Smooth muscle cell (in vitro differentiated cells): ENCODE measurements around the gene SLC4A1. TPM values are rescaled to one million over a fixed set of nuclear protein-coding genes. Genes with fewer than 3 reads are reported as not detected.

Experiments
- DNase-seq: peaks from one replicate; lab custom pipeline; 2025; ENCODE audit not compliant: unreplicated experiment; lab: John Stamatoyannopoulos, UW
- H2AFZ ChIP-seq: fragments of 200-600 bp; sonication (generic); 2 replicates; pipeline ENCODE4 v1.6.0; 2016; ENCODE audit warnings: antibody characterized with exemption, low read depth, mild to moderate bottlenecking
- H3F3A ChIP-seq: fragments of 200-600 bp; sonication (generic); 2 replicates; pipeline ENCODE4 v1.6.0; 2017; ENCODE audit warnings: antibody characterized with exemption, low read depth
- H3K27ac ChIP-seq: fragments of 200-600 bp; sonication (generic); 2 replicates; pipeline ENCODE4 v1.5.1; 2016; ENCODE audit warnings: low read depth, mild to moderate bottlenecking
- H3K27me3 ChIP-seq: fragments of 200-600 bp; sonication (generic); 2 replicates; pipeline ENCODE4 v1.6.1; 2016; ENCODE audit warnings: low read depth, mild to moderate bottlenecking
- H3K36me3 ChIP-seq: fragments of 200-600 bp; sonication (generic); 2 replicates; pipeline ENCODE4 v1.5.1; 2016; ENCODE audit warnings: low read depth
- H3K4me1 ChIP-seq: fragments of 200-600 bp; sonication (generic); 2 replicates; pipeline ENCODE4 v1.5.1; 2016; ENCODE audit warnings: low read depth
- H3K4me2 ChIP-seq: fragments of 200-600 bp; sonication (generic); 2 replicates; pipeline ENCODE4 v1.6.0; 2016; ENCODE audit warnings: mild to moderate bottlenecking
- H3K4me3 ChIP-seq: fragments of 200-600 bp; sonication (generic); 2 replicates; pipeline ENCODE4 v1.5.1; 2016; ENCODE audit warnings: mild to moderate bottlenecking
- H3K79me2 ChIP-seq: fragments of 200-600 bp; sonication (generic); 2 replicates; pipeline ENCODE4 v1.6.0; 2016; ENCODE audit warnings: low read depth, mild to moderate bottlenecking
- H3K9ac ChIP-seq: fragments of 200-600 bp; sonication (generic); 2 replicates; pipeline ENCODE4 v1.6.0; 2016; ENCODE audit warnings: low read depth
- H3K9me3 ChIP-seq: fragments of 200-600 bp; sonication (generic); replicated peaks from 2 replicates; pipeline ENCODE4 v1.5.1; 2016; ENCODE audit warnings: low read depth
- H4K20me1 ChIP-seq: fragments of 200-600 bp; sonication (generic); 2 replicates; pipeline ENCODE4 v1.6.0; 2016; ENCODE audit warnings: low read depth
- WGBS: methylation state at CpG from one replicate; pipeline ENCODE4 v1.1.7; 2016; ENCODE audit warnings: low lambda C conversion rate; 5-methylcytosine and 5-hydroxymethylcytosine counted together
- polyA plus RNA-seq: library from polyadenylated mRNA; unstranded; fragments of >200 nt; fragmentation: Nextera tagmentation; extraction: Ambion mirVana; gene quantifications from 2 replicates; pipeline ENCODE4 v1.2.1, GENCODE V29; 2016
- total RNA-seq: library from RNA; depleted of rRNA; stranded (reverse); fragments of >200 nt; gene quantifications from 2 replicates; pipeline ENCODE4 v1.2.3, GENCODE V29; 2014
- TF ChIP-seq, protein P1 (sequence below): fragments of 200-600 bp; sonication (generic); IDR thresholded peaks from 2 replicates; pipeline ENCODE4 v1.5.1; 2017; ENCODE audit warnings: borderline replicate concordance, mild to moderate bottlenecking, antibody characterized with exemption; ENCODE audit not compliant: insufficient read depth, poor library complexity, severe bottlenecking

The SLC4A1 gene
- total and polyA plus RNA-seq, 2 experiments from 2014 or later, result not detected

DNA sequence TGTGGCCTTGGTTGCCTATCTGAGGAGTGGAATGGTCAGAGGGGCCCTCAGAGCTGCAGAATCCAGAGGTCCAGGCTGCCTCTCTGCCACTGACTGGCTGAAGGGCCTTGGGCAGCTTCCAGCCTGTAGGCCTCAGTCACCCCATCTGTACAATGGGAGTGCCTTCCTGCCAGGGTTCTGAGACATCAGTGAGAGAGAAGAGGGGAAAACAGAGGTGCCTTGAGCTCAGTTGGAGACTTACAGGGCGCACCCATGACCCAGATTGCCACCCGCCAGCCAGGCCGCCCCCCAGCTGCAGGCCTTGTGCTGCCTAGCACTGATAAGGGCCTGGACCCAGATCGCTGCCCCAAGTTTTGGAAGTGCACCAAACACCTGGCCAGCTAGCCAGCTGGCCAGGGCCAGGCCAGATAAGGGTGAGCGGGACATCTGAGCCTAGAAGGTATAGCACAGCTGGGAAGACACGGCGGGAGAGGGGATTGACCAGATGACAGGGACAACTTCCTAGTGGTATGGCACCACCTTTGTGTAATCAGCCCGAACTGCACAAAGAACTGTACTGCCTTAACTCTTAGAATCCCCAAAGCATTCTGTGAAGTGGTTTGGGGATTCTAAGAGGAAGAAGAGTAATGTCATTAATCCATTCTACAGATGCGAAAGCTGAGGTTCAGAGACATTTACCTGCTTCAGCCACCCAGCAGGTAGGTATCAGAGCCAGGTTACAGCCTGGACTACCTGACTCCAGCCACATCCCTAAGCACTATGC lies 1.4 kb downstream of the SLC4A1 start:
- Histone ChIP-seq H3K9me3 (no peaks in the 10 kb centered on the region), H3K4me3 (no peak overlapping the region), H3K4me2 (no peak overlapping the region), H3F3A (no peaks in the 10 kb centered on the region), H4K20me1 (no peaks in the 10 kb centered on the region), H2AFZ (no peak overlapping the region), H3K36me3 (no peaks in the 10 kb centered on the region), H3K27me3 (peaks cover 3% of the 10 kb centered on the region), H3K79me2 (no peaks in the 10 kb centered on the region), H3K4me1 (no peaks in the 10 kb centered on the region), H3K9ac (no peak overlapping the region), H3K27ac (no peak overlapping the region)
- TF ChIP-seq, protein P1, sequence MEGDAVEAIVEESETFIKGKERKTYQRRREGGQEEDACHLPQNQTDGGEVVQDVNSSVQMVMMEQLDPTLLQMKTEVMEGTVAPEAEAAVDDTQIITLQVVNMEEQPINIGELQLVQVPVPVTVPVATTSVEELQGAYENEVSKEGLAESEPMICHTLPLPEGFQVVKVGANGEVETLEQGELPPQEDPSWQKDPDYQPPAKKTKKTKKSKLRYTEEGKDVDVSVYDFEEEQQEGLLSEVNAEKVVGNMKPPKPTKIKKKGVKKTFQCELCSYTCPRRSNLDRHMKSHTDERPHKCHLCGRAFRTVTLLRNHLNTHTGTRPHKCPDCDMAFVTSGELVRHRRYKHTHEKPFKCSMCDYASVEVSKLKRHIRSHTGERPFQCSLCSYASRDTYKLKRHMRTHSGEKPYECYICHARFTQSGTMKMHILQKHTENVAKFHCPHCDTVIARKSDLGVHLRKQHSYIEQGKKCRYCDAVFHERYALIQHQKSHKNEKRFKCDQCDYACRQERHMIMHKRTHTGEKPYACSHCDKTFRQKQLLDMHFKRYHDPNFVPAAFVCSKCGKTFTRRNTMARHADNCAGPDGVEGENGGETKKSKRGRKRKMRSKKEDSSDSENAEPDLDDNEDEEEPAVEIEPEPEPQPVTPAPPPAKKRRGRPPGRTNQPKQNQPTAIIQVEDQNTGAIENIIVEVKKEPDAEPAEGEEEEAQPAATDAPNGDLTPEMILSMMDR, result no peak
- no peak for DNase-seq
- WGBS, result 92% methylated on average over 9 of the region's 9 CpGs

DNA sequence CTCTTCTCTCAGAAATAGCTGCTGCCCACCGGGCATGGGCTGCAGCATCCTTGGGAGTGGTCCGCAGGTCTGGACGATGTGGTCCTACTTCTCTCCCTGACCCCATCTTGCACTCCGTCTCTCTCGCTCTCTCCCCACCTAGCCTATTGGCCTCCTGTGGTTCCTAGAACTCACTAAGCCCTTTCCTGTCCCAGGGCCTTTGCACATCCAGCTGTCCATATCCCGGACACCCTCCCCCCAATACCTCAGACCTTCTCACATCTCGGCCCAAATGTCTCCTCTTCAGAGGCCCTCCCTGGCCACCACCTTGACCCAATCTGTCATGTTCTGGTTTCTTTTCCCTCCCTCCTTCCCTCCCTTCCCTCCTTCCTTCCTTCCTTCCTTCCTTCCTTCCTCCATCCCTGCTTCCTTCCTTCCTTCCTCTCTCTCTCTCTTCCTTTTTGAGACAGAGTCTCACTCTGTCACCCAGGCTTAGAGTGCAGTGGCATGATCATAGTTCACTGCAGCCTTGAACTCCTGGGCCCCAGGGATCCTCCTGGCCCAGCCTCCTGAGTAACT lies 4.5 kb downstream of the SLC4A1 start:
- no peaks in the 10 kb centered on the region for H3F3A ChIP-seq
- no peak overlapping the region for H3K9ac ChIP-seq
- H3K27me3 ChIP-seq, result peaks cover 3% of the 10 kb centered on the region
- DNase-seq, result no peak
- no peak overlapping the region for H2AFZ ChIP-seq
- no peaks in the 10 kb centered on the region for H4K20me1 ChIP-seq
- H3K27ac ChIP-seq, result no peak overlapping the region
- TF ChIP-seq, protein P1, result no peak
- H3K4me3 ChIP-seq, result no peak overlapping the region
- no peak overlapping the region for H3K4me2 ChIP-seq
- H3K36me3 ChIP-seq, result no peaks in the 10 kb centered on the region
- no peaks in the 10 kb centered on the region for H3K4me1 ChIP-seq
- WGBS, result 89% methylated on average over 7 of the region's 7 CpGs
- no peaks in the 10 kb centered on the region for H3K79me2 ChIP-seq
- no peaks in the 10 kb centered on the region for H3K9me3 ChIP-seq

GRCh38 chr17:44262654-44263225 lies 5.2 kb downstream of the SLC4A1 start:
- WGBS, result 84% methylated on average over 11 of the region's 11 CpGs
- Histone ChIP-seq H3K9ac (no peak overlapping the region), H3F3A (no peaks in the 10 kb centered on the region), H3K79me2 (no peaks in the 10 kb centered on the region), H3K9me3 (no peaks in the 10 kb centered on the region), H3K27ac (no peak overlapping the region), H3K36me3 (no peaks in the 10 kb centered on the region), H3K4me1 (no peaks in the 10 kb centered on the region), H4K20me1 (no peaks in the 10 kb centered on the region), H2AFZ (no peak overlapping the region), H3K4me3 (no peak overlapping the region), H3K4me2 (no peak overlapping the region), H3K27me3 (peaks cover 3% of the 10 kb centered on the region)
- no peak for DNase-seq
- TF ChIP-seq, protein P1, result no peak

DNA sequence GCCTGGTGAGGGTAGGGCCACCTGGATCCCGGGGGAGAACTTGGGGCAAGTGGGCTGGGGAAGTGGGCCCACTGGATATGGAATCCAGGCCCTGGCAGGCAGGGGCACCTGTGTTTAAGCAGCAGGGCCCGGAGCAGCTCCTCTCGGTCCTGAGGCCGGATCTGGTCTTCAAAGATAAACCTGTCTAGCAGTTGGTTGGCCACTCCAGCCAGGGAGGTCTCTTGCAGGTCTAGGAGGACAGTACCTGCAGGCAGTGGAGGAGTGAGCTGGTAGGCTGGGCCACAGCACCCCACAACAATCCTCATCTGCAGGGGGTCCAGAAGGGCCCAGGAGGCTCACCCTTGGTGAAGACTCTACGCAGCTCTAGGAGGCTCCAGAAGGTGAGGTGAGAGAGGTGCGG lies 7.6 kb downstream of the SLC4A1 start:
- Histone ChIP-seq H2AFZ (no peak overlapping the region), H4K20me1 (no peaks in the 10 kb centered on the region), H3K79me2 (no peaks in the 10 kb centered on the region), H3K36me3 (no peaks in the 10 kb centered on the region), H3K4me1 (no peaks in the 10 kb centered on the region), H3K9me3 (no peaks in the 10 kb centered on the region), H3K27ac (no peak overlapping the region), H3K27me3 (peaks cover 3% of the 10 kb centered on the region), H3F3A (no peaks in the 10 kb centered on the region), H3K4me3 (no peak overlapping the region), H3K9ac (no peak overlapping the region), H3K4me2 (no peak overlapping the region)
- TF ChIP-seq, protein P1, result no peak
- 93% methylated on average over 6 of the region's 6 CpGs for WGBS
- no peak for DNase-seq
